Vagina (tissue), 2 donors: ENCODE results near the gene NBPF3.

Source experiments
- POLR2A ChIP-seq, 2 donors: fragments of 450-650 bp; IDR thresholded peaks; one replicate each; pipeline ENCODE4 v1.6.1; 2017; ENCODE audit warnings: antibody characterized with exemption in 2 of 2, mild to moderate bottlenecking in 2 of 2, moderate library complexity in 2 of 2
- POLR2AphosphoS5 ChIP-seq, 2 donors: sonication (generic); formaldehyde crosslinking; IDR thresholded peaks; one replicate each; pipeline ENCODE4 v1.9.0; 2017; ENCODE audit warnings: antibody characterized with exemption in 2 of 2, mild to moderate bottlenecking in 2 of 2, low read depth in 1 of 2; ENCODE audit not compliant: insufficient read depth in 1 of 2
- TF ChIP-seq, protein P1 (sequence below), 3 experiments: fragments of 450-650 bp in 2 of 3; fragments of 200-600 bp in 1 of 3; sonication (generic) in 1 of 3; IDR thresholded peaks; one replicate each; pipeline ENCODE4 v1.5.1; 2017 to 2019; ENCODE audit warnings: antibody characterized with exemption in 3 of 3, mild to moderate bottlenecking in 2 of 3, moderate library complexity in 2 of 3

DNA sequence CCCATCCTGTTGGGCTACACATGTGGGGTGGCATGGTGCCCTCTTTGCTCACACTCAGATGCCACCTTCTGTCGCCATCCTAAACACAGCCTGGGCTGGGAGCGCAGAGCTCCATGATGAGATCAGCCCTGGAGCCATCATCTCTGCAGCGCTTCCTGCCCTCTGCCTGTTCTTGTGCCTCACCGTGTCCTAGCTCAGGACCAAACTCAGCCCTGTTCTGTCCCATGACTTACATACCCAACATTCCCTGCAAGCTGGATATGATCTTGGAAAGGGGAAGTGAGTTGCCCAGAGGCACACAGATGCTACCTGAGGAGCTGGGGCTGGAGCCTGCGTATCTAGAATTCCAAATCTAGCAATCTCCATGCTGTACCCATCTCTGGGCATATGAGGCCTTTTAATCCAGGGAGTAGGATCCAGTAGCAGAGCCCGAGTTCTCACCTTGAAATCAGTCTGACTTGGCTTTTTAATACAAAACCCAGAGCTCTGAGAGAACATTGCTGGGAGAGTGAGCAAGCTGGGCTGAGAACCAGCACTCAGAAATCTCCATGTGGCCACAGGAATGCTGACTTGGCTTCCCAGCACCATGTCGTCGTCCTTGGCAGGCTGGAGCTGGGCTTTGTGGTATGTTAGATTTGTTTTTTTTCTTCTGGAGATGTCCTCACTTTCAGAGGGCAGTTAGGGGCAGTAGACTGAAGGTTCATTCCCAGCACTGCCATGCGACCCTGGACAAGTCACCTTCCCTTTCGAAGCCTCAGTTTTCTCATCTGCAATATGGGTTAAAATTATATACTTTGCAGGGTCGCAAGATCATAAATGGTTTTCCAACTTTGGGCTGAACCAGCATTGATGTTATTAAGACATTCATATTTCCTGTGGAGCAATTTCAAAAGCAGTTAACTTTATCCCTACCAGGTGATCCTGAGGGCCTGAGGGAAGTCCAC is 71.9 kb downstream of the NBPF3 start:
- TF ChIP-seq, protein P1, sequence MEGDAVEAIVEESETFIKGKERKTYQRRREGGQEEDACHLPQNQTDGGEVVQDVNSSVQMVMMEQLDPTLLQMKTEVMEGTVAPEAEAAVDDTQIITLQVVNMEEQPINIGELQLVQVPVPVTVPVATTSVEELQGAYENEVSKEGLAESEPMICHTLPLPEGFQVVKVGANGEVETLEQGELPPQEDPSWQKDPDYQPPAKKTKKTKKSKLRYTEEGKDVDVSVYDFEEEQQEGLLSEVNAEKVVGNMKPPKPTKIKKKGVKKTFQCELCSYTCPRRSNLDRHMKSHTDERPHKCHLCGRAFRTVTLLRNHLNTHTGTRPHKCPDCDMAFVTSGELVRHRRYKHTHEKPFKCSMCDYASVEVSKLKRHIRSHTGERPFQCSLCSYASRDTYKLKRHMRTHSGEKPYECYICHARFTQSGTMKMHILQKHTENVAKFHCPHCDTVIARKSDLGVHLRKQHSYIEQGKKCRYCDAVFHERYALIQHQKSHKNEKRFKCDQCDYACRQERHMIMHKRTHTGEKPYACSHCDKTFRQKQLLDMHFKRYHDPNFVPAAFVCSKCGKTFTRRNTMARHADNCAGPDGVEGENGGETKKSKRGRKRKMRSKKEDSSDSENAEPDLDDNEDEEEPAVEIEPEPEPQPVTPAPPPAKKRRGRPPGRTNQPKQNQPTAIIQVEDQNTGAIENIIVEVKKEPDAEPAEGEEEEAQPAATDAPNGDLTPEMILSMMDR (IDR thresholded peaks at IDR 0.05) = no peak
- TF ChIP-seq POLR2AphosphoS5 (IDR thresholded peaks at IDR 0.05; ENCODE audit: insufficient read depth in 1 of 2, low read depth in 1 of 2) (no peak), POLR2A (IDR thresholded peaks at IDR 0.05) (no peak)
